LNCAP (cell line): ENCODE data around the gene SLAMF6.

ENCODE experiments used
- CTCF ChIP-seq: fragments of 450-650 bp; IDR thresholded peaks from 2 replicates; pipeline ENCODE4 v1.5.1; 2017; ENCODE audit warnings: mild to moderate bottlenecking

Gene SLAMF6

GRCh38 chr1:160466961-160467360 is 56.1 kb downstream of the SLAMF6 start:
- no peak for TF ChIP-seq CTCF

- no peak for TF ChIP-seq CTCF
These were observed 57.9 kb downstream of the SLAMF6 start for GRCh38 chr1:160465123-160465522.

- TF ChIP-seq CTCF: no peak
These were observed 62.3 kb downstream of the SLAMF6 start for GRCh38 chr1:160460683-160461287.

GRCh38 chr1:160460214-160460642 is 62.8 kb downstream of the SLAMF6 start:
- no peak for TF ChIP-seq CTCF

- TF ChIP-seq CTCF: no peak
These were observed 63.4 kb downstream of the SLAMF6 start for GRCh38 chr1:160459687-160460086.

- no peak for TF ChIP-seq CTCF
These were observed 64.0 kb downstream of the SLAMF6 start for GRCh38 chr1:160459056-160459455.

- no peak for TF ChIP-seq CTCF
These were observed 67.9 kb downstream of the SLAMF6 start for GRCh38 chr1:160455153-160455517.
